Fibroblast of the aortic adventitia (primary cell): ENCODE results near the gene JAZF1. TPM values are rescaled to one million over a fixed set of nuclear protein-coding genes. Genes with fewer than 3 reads are reported as not detected.

Source experiments
- DNase-seq: peaks from one replicate; pipeline ENCODE4 v3.0.0-alpha.2; 2010; ENCODE audit warnings: low read depth
- H3K4me3 ChIP-seq: 2 replicates; pipeline ENCODE4 v1.5.1; 2011; ENCODE audit warnings: low read depth, mild to moderate bottlenecking, control low read depth, low read length, moderate library complexity
- total RNA-seq: library from RNA; depleted of rRNA; stranded (reverse); fragments of >200 nt; gene quantifications from 2 replicates; pipeline ENCODE4 v1.2.3, GENCODE V29; 2012; ENCODE audit warnings: low replicate concordance
- TF ChIP-seq, protein P1 (sequence below): IDR thresholded peaks from 2 replicates; pipeline ENCODE4 v1.5.1; 2011; ENCODE audit warnings: mild to moderate bottlenecking, low read length, control low read depth, inconsistent platforms; ENCODE audit not compliant: insufficient read depth

JAZF1 gene
- total RNA-seq, 1 donor, result 8.3 TPM

DNA sequence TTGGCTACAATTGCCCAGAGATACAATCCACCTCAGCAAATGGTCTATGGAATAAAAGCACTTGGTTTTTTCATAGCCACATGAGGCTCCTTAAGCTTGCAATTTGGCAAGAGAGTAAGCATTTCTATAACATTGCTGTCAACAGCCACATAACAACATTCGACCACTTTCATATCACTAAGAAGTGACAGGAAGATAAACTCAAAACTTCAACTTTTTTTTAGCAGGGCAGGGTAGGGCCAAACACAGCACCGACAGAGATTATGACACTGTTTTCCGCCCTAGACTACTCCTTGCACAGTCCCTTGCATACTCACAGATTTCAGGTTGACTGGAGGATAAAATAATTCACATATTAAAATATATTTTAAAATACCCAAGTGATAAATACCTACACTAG is 185.4 kb downstream of the JAZF1 start:
- TF ChIP-seq, protein P1, sequence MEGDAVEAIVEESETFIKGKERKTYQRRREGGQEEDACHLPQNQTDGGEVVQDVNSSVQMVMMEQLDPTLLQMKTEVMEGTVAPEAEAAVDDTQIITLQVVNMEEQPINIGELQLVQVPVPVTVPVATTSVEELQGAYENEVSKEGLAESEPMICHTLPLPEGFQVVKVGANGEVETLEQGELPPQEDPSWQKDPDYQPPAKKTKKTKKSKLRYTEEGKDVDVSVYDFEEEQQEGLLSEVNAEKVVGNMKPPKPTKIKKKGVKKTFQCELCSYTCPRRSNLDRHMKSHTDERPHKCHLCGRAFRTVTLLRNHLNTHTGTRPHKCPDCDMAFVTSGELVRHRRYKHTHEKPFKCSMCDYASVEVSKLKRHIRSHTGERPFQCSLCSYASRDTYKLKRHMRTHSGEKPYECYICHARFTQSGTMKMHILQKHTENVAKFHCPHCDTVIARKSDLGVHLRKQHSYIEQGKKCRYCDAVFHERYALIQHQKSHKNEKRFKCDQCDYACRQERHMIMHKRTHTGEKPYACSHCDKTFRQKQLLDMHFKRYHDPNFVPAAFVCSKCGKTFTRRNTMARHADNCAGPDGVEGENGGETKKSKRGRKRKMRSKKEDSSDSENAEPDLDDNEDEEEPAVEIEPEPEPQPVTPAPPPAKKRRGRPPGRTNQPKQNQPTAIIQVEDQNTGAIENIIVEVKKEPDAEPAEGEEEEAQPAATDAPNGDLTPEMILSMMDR, result no peak
- no peak overlapping the region for H3K4me3 ChIP-seq
- no peak for DNase-seq

DNA sequence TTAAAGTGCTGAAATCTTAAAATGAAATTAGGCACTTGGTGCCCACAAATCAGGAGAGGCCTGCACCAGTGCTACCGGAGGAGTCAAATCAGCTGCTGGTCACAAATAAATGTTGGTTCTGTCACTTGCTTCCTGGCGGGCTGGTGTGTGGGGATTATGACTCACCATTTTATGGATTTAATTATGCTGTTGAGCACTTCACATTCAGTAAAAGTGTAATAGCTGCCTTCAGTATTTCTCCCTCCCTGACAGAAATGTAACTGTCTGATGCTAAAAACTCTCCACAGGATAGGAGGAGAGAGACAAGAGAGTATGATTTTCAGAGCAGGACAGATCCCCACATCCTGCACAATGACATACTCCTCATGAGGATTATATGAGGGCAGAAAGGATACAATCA is 186.0 kb downstream of the JAZF1 start:
- peak; percentile 21 for DNase-seq
- H3K4me3 ChIP-seq, result no peak overlapping the region
- TF ChIP-seq, protein P1, result no peak

DNA sequence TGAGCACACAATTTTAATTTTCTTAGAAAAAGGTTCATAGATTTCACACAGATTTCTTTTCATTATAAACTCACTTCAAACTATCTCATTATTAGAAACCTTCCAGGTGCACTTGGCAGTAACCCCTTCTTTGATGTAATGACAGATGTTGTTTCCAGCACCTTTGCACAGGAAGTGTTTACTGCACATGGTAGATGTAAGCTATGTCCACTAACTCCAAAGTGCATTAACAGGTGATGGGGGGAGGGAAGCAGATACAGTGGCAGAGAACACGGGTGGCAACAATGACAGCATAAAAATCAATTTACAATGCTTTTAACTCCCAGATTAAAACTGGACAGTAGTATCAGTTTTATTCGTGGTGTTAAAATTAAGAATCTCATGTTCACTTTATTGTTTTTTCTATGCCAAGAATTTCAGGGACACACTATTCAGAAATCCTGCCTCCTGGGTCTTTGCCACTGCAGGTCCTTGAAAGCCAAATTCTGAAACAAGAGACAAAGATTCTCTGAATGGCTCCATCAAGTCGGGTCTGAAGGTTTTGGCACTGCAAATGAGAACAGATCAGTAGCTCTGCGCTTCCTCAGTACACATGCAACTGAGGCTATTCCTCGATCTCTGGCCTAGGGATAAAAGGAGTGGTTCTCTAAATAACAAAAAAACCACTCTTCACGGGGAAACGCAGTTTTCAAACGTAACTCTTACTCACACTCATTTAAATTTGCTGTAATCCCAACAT is 187.7 kb downstream of the JAZF1 start:
- TF ChIP-seq, protein P1, result no peak
- no peak for DNase-seq
- no peak overlapping the region for H3K4me3 ChIP-seq

DNA sequence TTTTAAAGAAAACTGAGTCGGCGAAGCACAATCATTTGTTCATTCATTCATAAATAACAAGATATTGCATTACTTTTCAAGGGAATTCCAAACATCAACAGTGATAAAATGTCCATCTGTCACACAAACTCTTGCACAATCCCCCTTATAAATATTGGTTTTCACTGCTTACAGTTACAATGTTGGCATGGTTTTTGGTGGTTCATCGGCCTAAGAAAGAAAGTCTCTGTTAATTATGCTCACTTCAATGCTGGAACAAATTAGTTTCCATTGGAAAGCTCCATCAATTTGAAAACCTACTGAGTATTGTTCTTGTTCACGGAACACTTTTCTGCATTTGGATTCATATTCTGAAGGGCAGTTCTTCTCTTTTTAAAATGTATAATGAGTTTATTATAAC is 188.5 kb downstream of the JAZF1 start:
- TF ChIP-seq, protein P1, result no peak
- H3K4me3 ChIP-seq, result no peak overlapping the region
- peak; percentile 10 for DNase-seq

DNA sequence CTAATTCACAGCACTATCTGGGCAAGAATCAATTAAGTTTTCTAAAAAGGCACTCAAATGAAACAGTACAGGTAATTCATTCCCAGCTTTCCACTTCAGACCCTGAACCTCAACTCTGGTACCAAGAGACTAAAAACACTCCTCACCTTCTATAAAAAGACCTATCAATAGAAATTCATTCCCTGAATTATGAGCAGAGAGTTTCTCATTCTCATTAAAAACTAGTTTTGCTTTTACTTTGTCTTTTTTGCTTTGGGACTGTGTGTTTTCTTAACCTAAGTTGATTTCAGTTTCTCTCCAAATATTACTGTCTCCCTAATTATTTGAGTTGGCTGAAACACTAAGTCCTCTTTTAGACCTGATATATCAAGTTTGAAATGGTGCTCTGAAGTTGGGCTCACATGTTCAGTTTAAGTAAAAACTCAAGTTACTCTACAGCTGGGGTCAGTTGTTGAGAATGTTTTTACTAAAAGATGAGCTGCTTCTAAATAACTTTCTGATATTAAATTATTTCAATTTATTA is 189.5 kb downstream of the JAZF1 start:
- H3K4me3 ChIP-seq, result no peak overlapping the region
- TF ChIP-seq, protein P1, result no peak
- no peak for DNase-seq

DNA sequence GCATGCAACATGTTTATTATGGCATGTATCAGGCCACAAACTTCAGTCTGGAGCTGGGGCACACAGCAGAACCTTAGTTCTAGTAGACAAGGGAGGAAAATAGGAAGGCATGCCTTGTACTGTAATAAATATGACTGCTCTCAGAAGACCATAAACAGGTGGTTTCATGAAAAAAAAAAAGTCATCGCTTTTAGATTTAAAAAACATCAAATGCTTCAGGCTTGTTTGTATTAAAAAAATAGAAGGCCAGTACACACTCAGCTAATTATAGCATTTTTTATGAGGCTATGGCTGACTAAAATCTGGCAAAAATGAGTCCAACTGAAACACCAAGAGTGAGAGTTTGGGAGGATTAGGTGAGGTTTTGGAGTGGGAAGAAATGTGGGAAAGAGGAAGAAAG is 204.1 kb downstream of the JAZF1 start:
- no peak overlapping the region for H3K4me3 ChIP-seq
- TF ChIP-seq, protein P1, result no peak
- DNase-seq, result no peak

DNA sequence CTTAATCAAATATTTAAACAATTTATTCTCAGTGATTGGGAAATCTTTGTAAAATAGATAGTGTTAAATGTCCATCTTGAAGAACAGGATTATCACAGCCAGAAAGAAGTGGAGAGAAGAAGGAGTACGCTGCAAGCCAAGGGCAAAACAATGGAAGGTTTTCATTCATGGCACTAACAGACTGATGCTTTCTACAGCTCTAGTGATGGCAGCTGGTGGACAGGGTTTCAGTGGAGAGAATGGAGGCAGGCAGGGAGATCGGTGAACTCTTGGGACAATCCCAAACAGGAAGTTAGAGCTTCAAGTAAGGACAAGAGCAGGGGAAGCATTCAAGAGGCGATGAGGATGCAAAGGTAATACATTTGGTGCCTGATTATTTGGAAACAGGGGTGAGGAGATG is 207.0 kb downstream of the JAZF1 start:
- no peak overlapping the region for H3K4me3 ChIP-seq
- TF ChIP-seq, protein P1, result no peak

More for the DNA sequence above, 207.0 kb downstream of the JAZF1 start:
- DNase-seq, result no peak
